Body of pancreas (tissue), 4 donors: ENCODE measurements around the gene SPP1. TPM values are rescaled to one million over a fixed set of nuclear protein-coding genes. Genes with fewer than 3 reads are reported as not detected.
A peak's percentile ranks its signal among the peaks of the same experiment; 100 is the strongest.
"Not testable (repeated sequence)": the region's sequence is repeated elsewhere in the genome, so short reads cannot be mapped to it uniquely, and the experiment has no call there.

Experiments used
- ATAC-seq: fragments of 150-250 bp; one replicate; pipeline ENCODE4 v1.9.1; 2016
- DNase-seq, 4 donors: peaks; one replicate each; pipeline ENCODE4 v3.0.0-alpha.2; 2019
- H3K27ac ChIP-seq, 4 donors: fragments of 200-600 bp; sonication (generic); 1 replicate in 3 of 4; 2 replicates in 1 of 4; pipeline versions ENCODE4 v1.5.1 to v1.6.1; 2016 to 2019; ENCODE audit warnings: mild to moderate bottlenecking in 1 of 4, mixed read lengths in 1 of 4, moderate library complexity in 1 of 4
- H3K27me3 ChIP-seq, 2 donors: fragments of 200-600 bp; sonication (generic); one replicate each; pipeline ENCODE4 v1.6.0; 2016; ENCODE audit warnings: mild to moderate bottlenecking in 1 of 2
- H3K36me3 ChIP-seq, 2 donors: fragments of 200-600 bp; sonication (generic); replicated peaks in 1 of 2; 2 replicates each; pipeline ENCODE4 v1.5.1; 2016; ENCODE audit warnings: low read depth in 2 of 2; ENCODE audit not compliant: insufficient read depth in 1 of 2
- H3K4me1 ChIP-seq: fragments of 200-600 bp; sonication (generic); one replicate; pipeline ENCODE4 v1.6.0; 2016
- H3K4me3 ChIP-seq, 2 donors: fragments of 200-600 bp; sonication (generic); 1 replicate in 1 of 2; 2 replicates in 1 of 2; pipeline ENCODE4 v1.5.1; 2016 to 2019
- H3K9me3 ChIP-seq, 3 donors: fragments of 200-600 bp; sonication (generic); 1 replicate in 2 of 3; 2 replicates in 1 of 3; pipeline ENCODE4 v1.5.1; 2016
- CTCF ChIP-seq, 7 experiments: fragments of 450-650 bp in 4 of 7; fragments of 200-600 bp in 3 of 7; sonication (generic) in 3 of 7; IDR thresholded peaks; one replicate each; pipeline ENCODE4 v1.5.1; 2016 to 2019; ENCODE audit warnings: antibody characterized with exemption in 7 of 7
- POLR2A ChIP-seq, 3 donors: fragments of 450-650 bp; IDR thresholded peaks; one replicate each; pipeline ENCODE4 v1.6.1; 2016; ENCODE audit warnings: antibody characterized with exemption in 3 of 3, mild to moderate bottlenecking in 2 of 3
- WGBS, 2 donors: methylation state at CpG; one replicate each; pipeline ENCODE4 v1.1.5; 2017; 5-methylcytosine and 5-hydroxymethylcytosine counted together
- intact Hi-C: fragments of 100-400 bp; cut with DNase I; formaldehyde crosslinking; loops from one replicate; pipeline ENCODE4 v1.15.1; 2023
- total RNA-seq, 2 donors: library from RNA; depleted of rRNA; stranded (reverse); fragments of >200 nt; gene quantifications; one replicate each; pipeline ENCODE4 v1.1.0, GENCODE V29; 2016

Gene SPP1
- total RNA-seq, 2 donors from 2014 or later = 62.8 to 154 TPM

GRCh38 chr4:88021824-88022223 lies 46.3 kb downstream of the SPP1 start:
- ATAC-seq (no peak), DNase-seq (peak in 1 of 4 donors; percentile 13)
- H3K9me3 ChIP-seq = no peaks in the 10 kb centered on the region
- H3K36me3 ChIP-seq = no peaks in the 10 kb centered on the region
- no peaks in the 10 kb centered on the region for H3K27me3 ChIP-seq
- TF ChIP-seq POLR2A (IDR thresholded peaks at IDR 0.05) (no peak), CTCF (IDR thresholded peaks at IDR 0.05) (no peak)
- peak overlapping the region in 1 of 4 donors; percentile 16 for H3K27ac ChIP-seq
- H3K4me3 ChIP-seq = no peak overlapping the region
- intact Hi-C loops = no loop called here
- H3K4me1 ChIP-seq = peaks cover 9% of the 10 kb centered on the region

GRCh38 chr4:88022289-88022688 lies 46.8 kb downstream of the SPP1 start:
- no peak overlapping the region for H3K4me3 ChIP-seq
- no peaks in the 10 kb centered on the region for H3K36me3 ChIP-seq
- peak overlapping the region in 2 of 4 donors; percentile 4 to 16 for H3K27ac ChIP-seq
- DNase-seq (no peak), ATAC-seq (no peak)
- TF ChIP-seq CTCF (IDR thresholded peaks at IDR 0.05) = no peak
- TF ChIP-seq POLR2A (IDR thresholded peaks at IDR 0.05) = no peak
- no peaks in the 10 kb centered on the region for H3K9me3 ChIP-seq
- H3K4me1 ChIP-seq = peaks cover 6% of the 10 kb centered on the region
- intact Hi-C loops = no loop called here
- no peaks in the 10 kb centered on the region for H3K27me3 ChIP-seq

GRCh38 chr4:88025868-88026661 lies 50.6 kb downstream of the SPP1 start:
- ATAC-seq, DNase-seq, H3K27me3 ChIP-seq, H3K4me3 ChIP-seq, H3K4me1 ChIP-seq, H3K36me3 ChIP-seq, intact Hi-C loops, H3K27ac ChIP-seq, H3K9me3 ChIP-seq: not testable (repeated sequence)
- 93 to 100% methylated on average over 6 of the region's 6 CpGs for WGBS, 2 donors

- TF ChIP-seq CTCF (IDR thresholded peaks at IDR 0.05) (no peak), POLR2A (IDR thresholded peaks at IDR 0.05) (no peak)
- Histone ChIP-seq H3K36me3 (no peaks in the 10 kb centered on the region), H3K4me3 (no peak overlapping the region), H3K9me3 (no peaks in the 10 kb centered on the region), H3K4me1 (no peaks in the 10 kb centered on the region), H3K27ac (no peak overlapping the region), H3K27me3 (no peaks in the 10 kb centered on the region)
- intact Hi-C loops = no loop called here
- ATAC-seq (no peak), DNase-seq (no peak)
- 65 to 67% methylated on average over 4 of the region's 4 CpGs for WGBS, 2 donors
Measured at GRCh38 chr4:88027611-88028608, 52.4 kb downstream of the SPP1 start.

GRCh38 chr4:88028946-88029345 lies 53.4 kb downstream of the SPP1 start:
- H3K27ac ChIP-seq = no peak overlapping the region
- TF ChIP-seq POLR2A (IDR thresholded peaks at IDR 0.05) (no peak), CTCF (IDR thresholded peaks at IDR 0.05) (no peak)

More at GRCh38 chr4:88028946-88029345, 53.4 kb downstream of the SPP1 start:
- DNase-seq (no peak), ATAC-seq (no peak)
- WGBS, 2 donors = 68 to 70% methylated on average over 3 of the region's 3 CpGs
- Histone ChIP-seq H3K27me3 (no peaks in the 10 kb centered on the region), H3K9me3 (no peaks in the 10 kb centered on the region), H3K4me3 (no peak overlapping the region), H3K36me3 (no peaks in the 10 kb centered on the region), H3K4me1 (no peaks in the 10 kb centered on the region)
- intact Hi-C loops = no loop called here
